A673 (cell line): ENCODE results near the gene FREM1. TPM values are rescaled to one million over a fixed set of nuclear protein-coding genes. Genes with fewer than 3 reads are reported as not detected.

Source experiments
- BruUV-seq: library from RNA; stranded (reverse); fragments of 400-500 nt; replicated peaks from 2 replicates; lab custom pipeline; 2021; lab: Mats Ljungman, UMichigan
- CTCF ChIA-PET: fragments of 300-600 bp; sonication (Branson Sonifier 250); formaldehyde crosslinking; loops from one replicate; lab custom pipeline; 2022; ENCODE audit warnings: antibody characterized with exemption; lab: Charles Lee
- POLR2A ChIA-PET: fragments of 300-600 bp; sonication (Branson Sonifier 250); formaldehyde crosslinking; loops from one replicate; lab custom pipeline; 2022; ENCODE audit warnings: antibody characterized with exemption; ENCODE audit not compliant: low non-redundant PET; lab: Charles Lee
- DNase-seq: peaks from one replicate; pipeline ENCODE4 v3.0.0-alpha.2; 2015; ENCODE audit warnings: low spot score
- H3K27ac ChIP-seq: fragments of 200-600 bp; sonication (generic); 2 replicates; pipeline ENCODE4 v1.5.1; 2016; ENCODE audit warnings: mixed run types, low read depth, mild to moderate bottlenecking, mixed read lengths, antibody characterized with exemption, low read length; ENCODE audit not compliant: poor library complexity, severe bottlenecking
- H3K27me3 ChIP-seq: fragments of 200-600 bp; sonication (generic); replicated peaks from 2 replicates; pipeline ENCODE4 v1.6.1; 2017; ENCODE audit warnings: mixed run types, low read depth, mild to moderate bottlenecking, mixed read lengths, antibody characterized with exemption, low read length; ENCODE audit not compliant: insufficient read depth, poor library complexity
- H3K36me3 ChIP-seq: fragments of 200-600 bp; sonication (generic); 2 replicates; pipeline ENCODE4 v1.6.1; 2016; ENCODE audit warnings: mixed run types, mild to moderate bottlenecking, mixed read lengths, antibody characterized with exemption, low read length; ENCODE audit not compliant: insufficient read depth, poor library complexity, severe bottlenecking
- H3K4me1 ChIP-seq: fragments of 200-600 bp; sonication (generic); 2 replicates; pipeline ENCODE4 v1.6.1; 2017; ENCODE audit warnings: mixed run types, mild to moderate bottlenecking, mixed read lengths, antibody characterized with exemption, low read length; ENCODE audit not compliant: insufficient read depth, poor library complexity, severe bottlenecking
- H3K4me3 ChIP-seq: fragments of 200-600 bp; sonication (generic); 2 replicates; pipeline ENCODE4 v1.5.1; 2016; ENCODE audit warnings: low read depth, mixed run types, mild to moderate bottlenecking, mixed read lengths, low read length; ENCODE audit not compliant: poor library complexity, severe bottlenecking
- H3K9me3 ChIP-seq: fragments of 200-600 bp; sonication (generic); 2 replicates; pipeline ENCODE4 v1.6.1; 2016; ENCODE audit warnings: mixed run types, low read depth, mild to moderate bottlenecking, mixed read lengths, antibody characterized with exemption, low read length; ENCODE audit not compliant: poor library complexity, severe bottlenecking
- EZH2 ChIP-seq: fragments of 200-600 bp; sonication (generic); IDR thresholded peaks from 2 replicates; pipeline ENCODE4 v1.6.1; 2017; ENCODE audit warnings: borderline replicate concordance, low read depth, mild to moderate bottlenecking, mixed read lengths, antibody characterized with exemption, low read length; ENCODE audit not compliant: poor library complexity, severe bottlenecking
- intact Hi-C: fragments of 100-400 bp; cut with micrococcal nuclease; formaldehyde crosslinking; loops from one replicate; pipeline ENCODE4 v1.10.0; 2022; ENCODE audit not compliant: unreplicated experiment
- total RNA-seq: library from RNA; stranded (reverse); gene quantifications from 2 replicates; pipeline ENCODE4 v1.2.3, GENCODE V29; 2021
- TF ChIP-seq, protein P1 (sequence below): fragments of 300-800, 200-600 bp; sonication (generic); conservative IDR thresholded peaks from 2 replicates; pipeline ENCODE4 v1.5.1; 2017; ENCODE audit warnings: low read depth, mild to moderate bottlenecking, antibody characterized with exemption, low read length, moderate library complexity, mixed read lengths

The FREM1 gene
- total RNA-seq, 1 experiment from 2014 or later: 4.2 TPM

- H3K4me3 ChIP-seq: no peak overlapping the region
- ChIA-PET POLR2A (no interaction called here), CTCF (no interaction called here)
- no peak for DNase-seq
- intact Hi-C loops: no loop called here
- H3K36me3 ChIP-seq: no peaks in the 10 kb centered on the region
- no TSS peak for BruUV-seq
- peaks cover 14% of the 10 kb centered on the region for H3K4me1 ChIP-seq
- H3K27me3 ChIP-seq: no peaks in the 10 kb centered on the region
- H3K27ac ChIP-seq: no peak overlapping the region
- H3K9me3 ChIP-seq: no peaks in the 10 kb centered on the region
- TF ChIP-seq EZH2: no peak
- TF ChIP-seq, protein P1, sequence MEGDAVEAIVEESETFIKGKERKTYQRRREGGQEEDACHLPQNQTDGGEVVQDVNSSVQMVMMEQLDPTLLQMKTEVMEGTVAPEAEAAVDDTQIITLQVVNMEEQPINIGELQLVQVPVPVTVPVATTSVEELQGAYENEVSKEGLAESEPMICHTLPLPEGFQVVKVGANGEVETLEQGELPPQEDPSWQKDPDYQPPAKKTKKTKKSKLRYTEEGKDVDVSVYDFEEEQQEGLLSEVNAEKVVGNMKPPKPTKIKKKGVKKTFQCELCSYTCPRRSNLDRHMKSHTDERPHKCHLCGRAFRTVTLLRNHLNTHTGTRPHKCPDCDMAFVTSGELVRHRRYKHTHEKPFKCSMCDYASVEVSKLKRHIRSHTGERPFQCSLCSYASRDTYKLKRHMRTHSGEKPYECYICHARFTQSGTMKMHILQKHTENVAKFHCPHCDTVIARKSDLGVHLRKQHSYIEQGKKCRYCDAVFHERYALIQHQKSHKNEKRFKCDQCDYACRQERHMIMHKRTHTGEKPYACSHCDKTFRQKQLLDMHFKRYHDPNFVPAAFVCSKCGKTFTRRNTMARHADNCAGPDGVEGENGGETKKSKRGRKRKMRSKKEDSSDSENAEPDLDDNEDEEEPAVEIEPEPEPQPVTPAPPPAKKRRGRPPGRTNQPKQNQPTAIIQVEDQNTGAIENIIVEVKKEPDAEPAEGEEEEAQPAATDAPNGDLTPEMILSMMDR: no peak
These were observed 46.0 kb upstream of the FREM1 start for GRCh38 chr9:14956208-14956607.

DNA sequence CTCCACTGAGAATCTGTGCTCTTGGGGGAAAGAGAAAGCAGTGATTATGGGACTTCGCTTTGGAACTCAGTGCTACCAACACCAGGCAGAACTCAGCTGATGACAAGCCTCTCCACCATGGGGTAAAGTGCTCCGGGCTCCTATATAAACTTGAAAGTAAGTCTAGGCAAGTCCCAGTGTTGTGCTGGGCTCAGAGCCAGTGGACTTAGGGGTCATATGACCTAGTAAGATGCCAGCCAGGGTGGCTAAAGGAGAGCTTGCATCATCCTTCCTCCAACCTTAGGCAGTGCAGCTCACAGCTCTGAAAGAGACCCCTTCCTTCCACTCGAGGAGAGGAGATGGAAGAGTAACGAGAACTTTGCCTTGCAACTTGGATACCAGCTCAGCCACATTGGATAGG, 35.1 kb upstream of the FREM1 start:
- H3K36me3 ChIP-seq: no peaks in the 10 kb centered on the region
- ChIA-PET POLR2A (no interaction called here), CTCF (no interaction called here)
- no peak overlapping the region for H3K4me3 ChIP-seq
- H3K27me3 ChIP-seq: no peaks in the 10 kb centered on the region
- DNase-seq: no peak
- H3K9me3 ChIP-seq: no peaks in the 10 kb centered on the region
- no TSS peak for BruUV-seq
- intact Hi-C loops: no loop called here
- TF ChIP-seq, protein P1: no peak
- no peak for TF ChIP-seq EZH2
- H3K27ac ChIP-seq: no peak overlapping the region
- H3K4me1 ChIP-seq: no peaks in the 10 kb centered on the region

GRCh38 chr9:14941501-14942405, 31.5 kb upstream of the FREM1 start:
- CTCF ChIA-PET: no interaction called here
- intact Hi-C loops: no loop called here
- POLR2A ChIA-PET: no interaction called here
- no peaks in the 10 kb centered on the region for H3K36me3 ChIP-seq
- no peak for DNase-seq
- H3K9me3 ChIP-seq: no peaks in the 10 kb centered on the region
- no TSS peak for BruUV-seq
- H3K4me3 ChIP-seq: no peak overlapping the region
- H3K27me3 ChIP-seq: no peaks in the 10 kb centered on the region
- TF ChIP-seq, protein P1: no peak
- no peak for TF ChIP-seq EZH2
- peaks cover 13% of the 10 kb centered on the region for H3K4me1 ChIP-seq
- H3K27ac ChIP-seq: no peak overlapping the region
